GM10248 (cell line): ENCODE data around the gene MAML2.

Experiments
- CTCF ChIA-PET: fragments of 300-600 bp; sonication (Branson Sonifier 250); formaldehyde crosslinking; extraction: SDS; loops from one replicate; lab custom pipeline; 2021; ENCODE audit warnings: antibody characterized with exemption; lab: Yijun Ruan, JAX
- POLR2A ChIA-PET: fragments of 350-650 bp; sonication (Branson Sonifier 250); formaldehyde crosslinking; extraction: SDS; loops from one replicate; lab custom pipeline; 2020; ENCODE audit warnings: antibody characterized with exemption; lab: Yijun Ruan, JAX
- DNase-seq: peaks from one replicate; pipeline ENCODE4 v3.0.0; 2012; ENCODE audit errors: extremely low spot score
- TF ChIP-seq, protein P1 (sequence below): IDR thresholded peaks from 2 replicates; pipeline ENCODE4 v1.5.1; 2012; ENCODE audit warnings: mild to moderate bottlenecking, low read depth; ENCODE audit errors: extremely low read depth, missing control alignments, control extremely low read depth

MAML2 gene

DNA sequence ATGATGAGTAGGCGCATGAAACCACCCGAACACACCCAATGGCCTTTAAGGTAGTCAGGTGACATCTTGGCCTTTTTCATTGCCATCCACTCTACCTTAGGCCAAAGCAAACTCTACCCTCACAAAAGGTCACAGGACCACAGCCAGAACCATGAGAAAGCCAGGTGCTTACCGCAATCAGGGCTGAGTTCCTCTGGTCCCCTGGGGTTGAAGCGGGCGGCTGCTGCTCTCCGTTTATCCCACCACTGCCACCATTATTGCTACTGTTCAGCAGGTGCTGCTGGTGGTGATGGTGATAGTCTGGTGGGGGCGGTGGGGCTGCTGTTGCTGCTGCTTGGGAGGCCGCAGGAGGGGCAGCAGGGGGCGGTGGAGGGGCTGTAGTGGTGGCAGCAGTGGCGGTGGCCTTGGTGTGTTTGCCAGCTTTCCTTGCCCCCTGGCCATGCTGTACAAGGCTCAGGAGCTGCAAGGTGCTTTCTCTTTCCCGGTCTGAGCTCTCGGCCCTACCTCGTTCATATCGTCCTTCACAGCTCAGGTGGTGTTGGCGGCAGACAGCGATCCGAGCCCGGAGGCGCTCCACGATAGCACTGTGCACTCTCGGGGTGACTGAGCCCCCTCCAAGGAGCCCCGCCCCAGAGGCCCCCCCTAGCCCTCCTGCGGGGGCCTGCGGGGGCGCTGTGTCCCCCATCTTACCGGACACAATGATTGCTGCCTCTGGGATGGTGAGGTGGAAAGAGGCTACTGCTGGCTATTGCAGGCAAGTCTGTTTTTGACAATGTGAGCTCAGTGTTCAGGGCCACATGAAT is 1.6 kb downstream of the MAML2 start:
- CTCF ChIA-PET = interaction anchor here (0.7 to 5.5 kb wide), 37 partner anchors 9 to 506 kb away, joined by 3 to 31 read pairs (median 7); partner anchors contain the start of genes CCDC82 and JRKL
- POLR2A ChIA-PET = interaction anchor here (1.3 kb wide), 1 partner anchor 551 kb away, joined by 5 read pairs; the partner anchor contains the start of genes CEP57 and FAM76B
- DNase-seq = peak; percentile 65
- TF ChIP-seq, protein P1, sequence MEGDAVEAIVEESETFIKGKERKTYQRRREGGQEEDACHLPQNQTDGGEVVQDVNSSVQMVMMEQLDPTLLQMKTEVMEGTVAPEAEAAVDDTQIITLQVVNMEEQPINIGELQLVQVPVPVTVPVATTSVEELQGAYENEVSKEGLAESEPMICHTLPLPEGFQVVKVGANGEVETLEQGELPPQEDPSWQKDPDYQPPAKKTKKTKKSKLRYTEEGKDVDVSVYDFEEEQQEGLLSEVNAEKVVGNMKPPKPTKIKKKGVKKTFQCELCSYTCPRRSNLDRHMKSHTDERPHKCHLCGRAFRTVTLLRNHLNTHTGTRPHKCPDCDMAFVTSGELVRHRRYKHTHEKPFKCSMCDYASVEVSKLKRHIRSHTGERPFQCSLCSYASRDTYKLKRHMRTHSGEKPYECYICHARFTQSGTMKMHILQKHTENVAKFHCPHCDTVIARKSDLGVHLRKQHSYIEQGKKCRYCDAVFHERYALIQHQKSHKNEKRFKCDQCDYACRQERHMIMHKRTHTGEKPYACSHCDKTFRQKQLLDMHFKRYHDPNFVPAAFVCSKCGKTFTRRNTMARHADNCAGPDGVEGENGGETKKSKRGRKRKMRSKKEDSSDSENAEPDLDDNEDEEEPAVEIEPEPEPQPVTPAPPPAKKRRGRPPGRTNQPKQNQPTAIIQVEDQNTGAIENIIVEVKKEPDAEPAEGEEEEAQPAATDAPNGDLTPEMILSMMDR = peak; percentile 51

DNA sequence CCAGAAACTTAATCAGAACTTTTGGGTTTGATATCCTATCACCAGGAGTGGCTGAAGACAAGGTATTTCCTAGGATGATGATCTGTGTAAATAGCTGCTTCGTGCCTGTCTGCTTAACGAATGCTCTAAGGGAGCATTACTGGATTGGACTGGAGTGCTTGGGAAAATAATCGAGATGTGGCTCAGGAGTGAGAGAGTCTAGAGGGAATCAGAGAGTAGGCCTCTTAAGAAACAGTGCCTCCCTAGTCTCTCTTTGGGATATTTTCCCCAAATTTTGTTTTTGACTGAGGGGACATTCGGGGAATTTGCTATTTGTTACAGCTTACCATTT is 2.5 kb downstream of the MAML2 start:
- no peak for DNase-seq
- TF ChIP-seq, protein P1 = no peak
- ChIA-PET POLR2A (no interaction called here), CTCF (interaction anchor here (1.0 to 5.5 kb wide), 9 partner anchors 17 to 549 kb away, joined by 3 to 30 read pairs (median 5); partner anchors contain the start of genes CCDC82 and JRKL)

DNA sequence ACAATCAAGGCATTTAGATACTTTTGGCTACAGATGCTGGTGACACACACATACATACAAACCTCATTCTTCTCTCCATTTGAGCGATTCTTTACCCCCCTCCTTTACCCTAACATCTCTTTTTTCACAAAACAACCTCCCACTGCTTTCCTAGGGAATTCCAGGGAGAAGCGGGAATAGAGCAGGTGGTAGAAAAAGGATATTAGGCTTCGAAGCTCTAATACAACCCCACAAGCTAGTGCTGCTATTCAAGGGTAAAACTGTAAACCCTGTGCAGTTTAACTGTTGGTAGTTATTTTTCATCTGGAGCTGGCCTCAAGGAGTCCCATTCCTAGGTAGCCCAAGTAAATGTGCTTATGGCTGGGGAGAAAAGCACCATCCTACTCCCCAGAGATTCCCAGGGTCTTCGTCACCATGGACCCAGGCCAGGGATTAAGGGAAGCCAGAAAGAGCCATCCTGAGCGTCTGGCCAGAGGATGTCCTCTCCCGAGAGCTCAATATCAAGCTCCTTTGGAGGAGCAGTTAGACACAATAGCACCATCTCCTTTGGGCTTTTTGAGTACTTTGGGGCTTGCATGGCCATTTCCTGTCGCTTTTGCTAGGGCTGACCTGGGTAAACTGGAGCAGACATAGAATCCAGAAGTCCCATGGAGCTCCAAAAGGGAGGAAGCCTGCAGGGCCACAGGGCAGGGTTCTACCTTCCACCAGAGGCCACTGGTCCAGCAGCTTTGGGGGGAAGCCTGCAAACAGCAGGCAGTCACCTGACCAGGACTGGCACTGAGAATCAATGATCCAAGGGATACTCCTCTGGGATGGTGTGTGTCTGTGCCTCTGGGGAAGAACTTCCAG is 3.1 kb downstream of the MAML2 start:
- POLR2A ChIA-PET = no interaction called here
- no peak for DNase-seq
- TF ChIP-seq, protein P1 = no peak
- CTCF ChIA-PET = interaction anchor here (0.6 to 5.5 kb wide), 18 partner anchors 12 to 549 kb away, joined by 3 to 30 read pairs (median 4); partner anchors contain the start of genes CCDC82 and JRKL

DNA sequence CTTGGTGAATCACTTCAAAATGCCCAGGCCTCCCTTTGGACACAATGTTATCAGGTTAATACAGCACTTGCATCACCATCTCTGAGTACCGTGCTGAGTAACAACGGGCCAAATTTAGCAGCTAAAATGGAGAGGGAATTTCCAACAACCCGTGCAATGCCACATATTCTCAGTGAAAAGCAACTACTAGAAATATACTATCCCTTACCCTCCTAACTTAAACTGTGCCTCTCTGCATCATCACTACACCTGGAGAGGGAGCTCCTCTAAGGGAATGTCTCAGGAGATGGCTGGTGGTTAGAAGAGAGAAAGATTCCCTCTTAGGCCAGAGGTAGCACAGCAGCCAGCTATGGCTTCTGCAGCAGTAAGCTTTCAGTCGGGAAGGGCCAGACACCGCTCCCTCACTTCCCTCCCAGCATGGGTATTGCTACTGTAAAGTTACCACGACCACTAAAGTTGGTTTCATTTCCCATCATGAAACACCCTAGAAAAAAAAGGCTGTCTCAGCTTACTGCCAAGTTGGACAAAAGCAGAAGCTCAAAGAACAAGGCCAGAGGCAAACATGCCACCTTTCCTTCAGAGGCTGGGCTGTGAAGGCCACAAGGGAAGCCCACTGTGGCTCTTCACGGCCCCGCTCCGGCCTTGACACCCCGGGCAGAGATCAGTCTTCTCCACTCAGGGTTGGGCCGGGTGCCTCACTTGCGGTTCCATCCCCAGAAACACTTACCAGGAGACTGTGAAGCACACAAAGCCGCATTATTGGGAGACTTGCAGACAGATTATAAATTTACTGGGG is 3.9 kb downstream of the MAML2 start:
- TF ChIP-seq, protein P1 = no peak
- ChIA-PET POLR2A (interaction anchor here (0.6 kb wide), 1 partner anchor 50 kb away, joined by 4 read pairs; no protein-coding TSS in a partner anchor), CTCF (interaction anchor here (0.6 to 2.1 kb wide), 17 partner anchors 11 to 548 kb away, joined by 3 to 10 read pairs (median 4); partner anchors contain the start of genes CCDC82 and JRKL)
- DNase-seq = peak; percentile 48

DNA sequence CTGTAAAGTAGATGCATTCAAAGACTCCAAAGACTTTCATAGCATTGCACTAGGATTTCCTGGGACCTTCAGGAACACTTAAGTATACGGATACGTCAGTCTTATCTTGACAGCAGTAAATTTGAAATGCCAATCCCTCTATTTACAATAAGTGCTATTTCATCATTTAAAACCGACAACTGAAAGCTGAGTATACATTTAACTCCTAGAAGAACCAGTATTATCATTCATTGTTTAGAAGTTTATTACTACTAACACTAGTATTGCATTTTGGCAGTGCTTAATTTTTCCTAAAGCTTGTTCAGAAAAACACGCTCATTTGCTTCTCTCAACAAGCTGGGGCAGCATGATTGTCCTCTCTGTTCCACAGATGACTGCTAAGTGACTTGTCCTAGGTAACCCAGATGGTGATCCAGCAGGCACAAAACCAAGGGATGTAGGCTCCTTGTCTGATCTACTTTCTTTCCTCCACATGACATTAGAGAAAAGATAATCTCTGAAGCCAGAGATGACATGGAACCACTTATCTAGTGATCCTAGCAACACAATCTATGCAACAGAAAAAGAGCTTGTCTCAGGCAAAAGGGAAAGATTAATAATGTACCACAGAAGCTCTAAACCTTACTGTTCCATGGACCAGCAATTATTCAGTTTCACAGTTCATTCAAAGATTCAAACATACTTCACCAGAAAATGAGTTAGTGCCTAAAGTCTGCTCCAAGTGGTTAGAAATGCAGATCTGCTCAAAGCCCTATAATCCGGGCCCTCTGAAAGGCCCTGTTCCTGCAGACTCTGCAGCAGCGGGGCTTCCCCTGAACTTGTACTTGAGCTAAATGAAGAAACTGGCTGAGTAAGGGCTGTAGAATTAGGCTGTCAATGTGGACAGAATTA is 5.2 kb downstream of the MAML2 start:
- ChIA-PET CTCF (interaction anchor here (0.7 to 1.9 kb wide), 8 partner anchors 10 to 366 kb away, joined by 3 to 5 read pairs (median 3); no protein-coding TSS in a partner anchor), POLR2A (no interaction called here)
- DNase-seq = peak; percentile 44
- TF ChIP-seq, protein P1 = no peak
